ENCODE measurements around the gene SPATA9. TPM values are rescaled to one million over a fixed set of nuclear protein-coding genes. Genes with fewer than 3 reads are reported as not detected.

Gene SPATA9
- total and polyA plus RNA-seq, 2 of the 8 experiments (the other 6 are each of a cell fraction or from before 2014, with no cell fraction given), result not detected

DNA sequence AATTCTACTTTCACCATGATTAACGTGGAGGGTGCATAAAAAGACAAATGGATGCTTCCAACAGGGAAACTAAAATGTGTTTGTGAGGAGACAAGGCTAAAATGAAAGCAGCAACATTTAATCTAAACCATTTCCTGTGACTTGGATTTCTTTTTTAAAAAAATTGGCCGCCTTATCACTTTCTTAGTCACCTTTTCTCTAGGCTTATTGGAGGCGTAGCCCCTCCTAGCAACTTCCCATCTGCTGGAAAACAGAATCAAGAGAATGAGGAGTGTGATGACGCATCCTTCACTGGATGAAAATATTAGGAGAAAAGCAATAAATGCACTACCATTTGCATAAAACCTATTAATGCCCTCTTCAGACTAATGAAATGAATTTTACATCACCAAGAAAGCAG is 63.7 kb downstream of the SPATA9 start:
- Histone ChIP-seq H3K23ac (ENCODE audit: insufficient read length) (no peak overlapping the region), H3K4me2 (ENCODE audit: insufficient read depth in 1 of 2, low read depth in 2 of 2, low read length in 2 of 2) (peak overlapping the region; percentile 91 to 95; a peak in 2 of 4 replicates)

More for the DNA sequence above, 63.7 kb downstream of the SPATA9 start:
- no peak overlapping the region for H2AK5ac ChIP-seq (ENCODE audit: low read depth, low read length)
- no peak overlapping the region for H2BK20ac ChIP-seq (ENCODE audit: low read length)
- POLR2A ChIA-PET (ENCODE audit: partially characterized antibody), result no interaction called here
- H4K5ac ChIP-seq (ENCODE audit: insufficient read length, low read depth, low read length), result no peak overlapping the region
- H3K36me3 ChIP-seq (ENCODE audit: control insufficient read depth in 2 of 4, insufficient read depth in 4 of 4, low read length in 3 of 4), result no peaks in the 10 kb centered on the region
- no peaks in the 10 kb centered on the region for H4K20me1 ChIP-seq (replicated peaks in 1 of 2; ENCODE audit: control insufficient read depth in 1 of 2, insufficient read depth in 2 of 2, low read length in 2 of 2)
- no peak overlapping the region for H3K27ac ChIP-seq (ENCODE audit: low read depth, low read length)
- H2BK15ac ChIP-seq (ENCODE audit: low read length), result no peak overlapping the region
- CTCF ChIA-PET (ENCODE audit: partially characterized antibody), result interaction anchor here (1.2 kb wide), 1 partner anchor 228 kb away, joined by 3 read pairs; no protein-coding TSS in a partner anchor
- 90% methylated on average over 4 of the region's 4 CpGs; no CpG with 5 or more reads in 1 of the 2 experiments for WGBS, 2 experiments (ENCODE audit: extremely low coverage in 1 of 2, insufficient coverage in 1 of 2, insufficient read length in 1 of 2, insufficient replicate concordance in 2 of 2, low coverage in 1 of 2, low lambda C conversion rate in 2 of 2, missing lambda C conversion rate in 1 of 2)
- H2BK12ac ChIP-seq (ENCODE audit: low read depth, low read length), result no peak overlapping the region
- H3K23me2 ChIP-seq (ENCODE audit: low read depth, low read length), result peaks cover 15% of the 10 kb centered on the region
- peak overlapping the region in 1 of 4 experiments; percentile 60; a peak in 2 of 8 replicates for H3K4me3 ChIP-seq (ENCODE audit: extremely low read depth in 1 of 4, insufficient read depth in 2 of 4, low read depth in 3 of 4, low read length in 4 of 4)
- no peak overlapping the region for H2BK120ac ChIP-seq (replicated peaks; ENCODE audit: low read depth, low read length)
- FAIRE-seq (no peak), DNase-seq (ENCODE audit: low read depth in 1 of 2, low spot score in 2 of 2) (no peak)
- H3K4ac ChIP-seq (replicated peaks; ENCODE audit: insufficient read length, low read depth, low read length), result no peak overlapping the region
- no peaks in the 10 kb centered on the region for H3K79me1 ChIP-seq (ENCODE audit: low read depth, low read length)
- no peak overlapping the region for H3K18ac ChIP-seq (ENCODE audit: extremely low read depth, low read length)
- H3K9ac ChIP-seq (replicated peaks in 1 of 4; ENCODE audit: extremely low read depth in 1 of 4, low read depth in 3 of 4, low read length in 3 of 4), result no peak overlapping the region
- H3K9me3 ChIP-seq (ENCODE audit: insufficient read depth in 2 of 2, low read depth in 1 of 2, low read length in 1 of 2), result no peaks in the 10 kb centered on the region
- H3K4me1 ChIP-seq (replicated peaks in 1 of 4; ENCODE audit: control insufficient read depth in 3 of 4, insufficient read depth in 4 of 4, low read length in 3 of 4), result peaks cover 6 to 13% (median 9%) of the 10 kb centered on the region in 4 experiments
- no peak overlapping the region for H4K8ac ChIP-seq (ENCODE audit: extremely low read depth, insufficient read depth, low read length)
- H4K91ac ChIP-seq (replicated peaks; ENCODE audit: insufficient read length, low read length), result no peak overlapping the region
- H3K79me2 ChIP-seq (ENCODE audit: control insufficient read depth in 1 of 2, insufficient read depth in 2 of 2, low read length in 2 of 2), result no peaks in the 10 kb centered on the region
- no peak overlapping the region for H3K56ac ChIP-seq (replicated peaks; ENCODE audit: insufficient read length, low read depth, low read length)
- TF ChIP-seq, protein P1, sequence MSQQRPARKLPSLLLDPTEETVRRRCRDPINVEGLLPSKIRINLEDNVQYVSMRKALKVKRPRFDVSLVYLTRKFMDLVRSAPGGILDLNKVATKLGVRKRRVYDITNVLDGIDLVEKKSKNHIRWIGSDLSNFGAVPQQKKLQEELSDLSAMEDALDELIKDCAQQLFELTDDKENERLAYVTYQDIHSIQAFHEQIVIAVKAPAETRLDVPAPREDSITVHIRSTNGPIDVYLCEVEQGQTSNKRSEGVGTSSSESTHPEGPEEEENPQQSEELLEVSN (IDR thresholded peaks at IDR 0.05), result no peak
- TF ChIP-seq YY1 (IDR thresholded peaks at IDR 0.05; ENCODE audit: low read depth, low read length) (no peak), SP4 (IDR thresholded peaks at IDR 0.05; ENCODE audit: low read length) (no peak), JUND (IDR thresholded peaks at IDR 0.05; ENCODE audit: low read length) (no peak)
- H2BK5ac ChIP-seq (ENCODE audit: low read depth, low read length), result no peak overlapping the region
- H3K27me3 ChIP-seq (replicated peaks in 1 of 4; ENCODE audit: control insufficient read depth in 3 of 4, extremely low read depth in 1 of 4, insufficient read depth in 3 of 4, low read length in 3 of 4), result peaks cover 10 to 49% (median 39%) of the 10 kb centered on the region in 4 experiments
- no peak overlapping the region for H3K14ac ChIP-seq (ENCODE audit: insufficient read length)
- no peak overlapping the region for H2AFZ ChIP-seq (ENCODE audit: low read length)
